K562 (cell line): ENCODE measurements around the gene PRPF6. TPM values are rescaled to one million over a fixed set of nuclear protein-coding genes. Genes with fewer than 3 reads are reported as not detected.

Source experiments
- ATAC-seq: fragments of 200-7000 bp; cut with Tn5 transposase; 3 replicates; pipeline ENCODE4 v1.9.1; 2020; ENCODE audit warnings: moderate library complexity
- BruUV-seq: library from RNA; stranded (reverse); fragments of 400-500 nt; replicated peaks from 2 replicates; lab custom pipeline; 2021; lab: Mats Ljungman, UMichigan
- CTCF ChIA-PET: fragments of 300-600 bp; formaldehyde crosslinking; extraction: SDS; loops from one replicate; lab custom pipeline; 2021; ENCODE audit warnings: low intra/inter-chr PET ratio; lab: Yijun Ruan, JAX
- POLR2A ChIA-PET: fragments of 300-600, 350-650 bp; sonication (Branson Sonifier 250); formaldehyde crosslinking; extraction: SDS; loops from one replicate; lab custom pipeline; 2021; ENCODE audit warnings: antibody characterized with exemption, inconsistent platforms; lab: Yijun Ruan, JAX
- DNase-seq, 4 experiments: peaks; one replicate each; pipeline versions ENCODE4 v3.0.0 to v3.0.0-alpha.2; 2011 to 2018; ENCODE audit warnings: low spot score in 3 of 4, mixed read lengths in 3 of 4; ENCODE audit errors: extremely low read depth in 1 of 4
- FAIRE-seq: peaks from 2 replicates; lab custom pipeline; 2011; peaks lifted over from hg19 to GRCh38; lab: Jason Lieb, UNC
- H2AFZ ChIP-seq: 2 replicates; pipeline ENCODE4 v1.6.0; 2011; ENCODE audit warnings: low read depth, low read length, control low read depth, inconsistent platforms
- H3K27ac ChIP-seq: fragments of 200-600 bp; 3 replicates; pipeline ENCODE4 v1.8.0; 2011; ENCODE audit warnings: low read depth, mild to moderate bottlenecking, control low read depth, inconsistent platforms, low read length, moderate library complexity, mixed read lengths; ENCODE audit errors: extremely low read depth
- H3K27me3 ChIP-seq, 2 experiments: fragments of 300-600 bp in 1 of 2; 2 replicates in 1 of 2; 3 replicates in 1 of 2; pipeline versions ENCODE4 v1.6.0 to v1.8.0; 2011; ENCODE audit warnings: inconsistent platforms in 2 of 2, low read length in 2 of 2, mild to moderate bottlenecking in 1 of 2, mixed read lengths in 1 of 2, moderate library complexity in 1 of 2; ENCODE audit not compliant: control insufficient read depth in 2 of 2, insufficient read depth in 2 of 2
- H3K36me3 ChIP-seq: fragments of 300-600 bp; 3 replicates; pipeline ENCODE4 v1.8.0; 2011; ENCODE audit warnings: mild to moderate bottlenecking, low read length, inconsistent platforms; ENCODE audit not compliant: control insufficient read depth, insufficient read depth
- H3K4me1 ChIP-seq, 2 experiments: fragments of 200-600 bp in 1 of 2; replicated peaks in 1 of 2; 2 replicates in 1 of 2; 3 replicates in 1 of 2; pipeline versions ENCODE4 v1.5.1 to v1.8.0; 2011; ENCODE audit warnings: inconsistent platforms in 2 of 2, low read length in 2 of 2, mild to moderate bottlenecking in 1 of 2, mixed read lengths in 1 of 2, moderate library complexity in 1 of 2; ENCODE audit not compliant: control insufficient read depth in 2 of 2, insufficient read depth in 2 of 2
- H3K4me2 ChIP-seq: 2 replicates; pipeline ENCODE4 v1.6.1; 2011; ENCODE audit warnings: low read length, control low read depth, inconsistent platforms, mixed read lengths; ENCODE audit not compliant: insufficient read depth
- H3K4me3 ChIP-seq: fragments of 200-600 bp; sonication (generic), shearing (Covaris generic); 2 replicates; pipeline ENCODE4 v1.5.1; 2016; ENCODE audit warnings: control low read depth, inconsistent platforms
- H3K79me2 ChIP-seq: fragments of 200-600 bp; 3 replicates; pipeline ENCODE4 v1.8.0; 2011; ENCODE audit warnings: low read length, inconsistent platforms; ENCODE audit not compliant: control insufficient read depth, insufficient read depth
- H3K9ac ChIP-seq, 2 experiments: 2 replicates each; pipeline versions ENCODE4 v1.6.0 to v1.6.1; 2011; ENCODE audit warnings: low read depth in 2 of 2, low read length in 2 of 2, control low read depth in 1 of 2, inconsistent platforms in 1 of 2, mild to moderate bottlenecking in 1 of 2, mixed read lengths in 1 of 2; ENCODE audit not compliant: insufficient read depth in 1 of 2
- H3K9me1 ChIP-seq: one replicate; pipeline ENCODE4 v1.6.0; 2011; ENCODE audit warnings: inconsistent platforms, mild to moderate bottlenecking, low read length, moderate library complexity; ENCODE audit not compliant: control insufficient read depth, insufficient read depth
- H3K9me3 ChIP-seq: replicated peaks from 2 replicates; pipeline ENCODE4 v1.5.1; 2011; ENCODE audit warnings: low read depth, low read length, inconsistent platforms; ENCODE audit not compliant: control insufficient read depth, insufficient read depth
- H4K20me1 ChIP-seq: replicated peaks from 2 replicates; pipeline ENCODE4 v1.6.1; 2011; ENCODE audit warnings: low read length, inconsistent platforms, mixed read lengths; ENCODE audit not compliant: control insufficient read depth, insufficient read depth
- CBFA2T3 ChIP-seq: fragments of 450-650 bp; IDR thresholded peaks from 2 replicates; pipeline ENCODE4 v1.6.1; 2017
- CREB1 ChIP-seq, 2 experiments: sonication (generic) in 1 of 2; formaldehyde crosslinking in 1 of 2; IDR thresholded peaks; 2 replicates each; pipeline versions ENCODE4 v1.6.1 to v1.8.0; 2012 to 2022; ENCODE audit warnings: inconsistent platforms in 1 of 2, mild to moderate bottlenecking in 1 of 2, missing genetic modification reagents in 1 of 2, moderate library complexity in 1 of 2
- FOXK2 ChIP-seq, 2 experiments: fragments of 450-650 bp; IDR thresholded peaks in 1 of 2; conservative IDR thresholded peaks in 1 of 2; 2 replicates each; pipeline ENCODE4 v1.6.1; 2016; ENCODE audit warnings: low read depth in 2 of 2, mild to moderate bottlenecking in 1 of 2
- GABPA ChIP-seq: fragments of 200-800 bp; sonication (Bioruptor generic); conservative IDR thresholded peaks from 2 replicates; pipeline ENCODE4 v1.6.1; 2016; ENCODE audit warnings: low read depth, missing genetic modification characterization, missing compliant biosample characterization
- HDAC2 ChIP-seq: fragments of 450-650 bp; IDR thresholded peaks from 2 replicates; pipeline ENCODE4 v1.6.1; 2016; ENCODE audit warnings: mild to moderate bottlenecking
- JUND ChIP-seq, 2 experiments: IDR thresholded peaks; 2 replicates in 1 of 2; 3 replicates in 1 of 2; pipeline ENCODE4 v1.6.1; 2011; ENCODE audit warnings: borderline replicate concordance in 2 of 2, low read depth in 2 of 2, low read length in 2 of 2, improper control_type of control experiment in 1 of 2, missing biosample characterization in 1 of 2, missing genetic modification characterization in 1 of 2, missing genetic modification reagents in 1 of 2
- PML ChIP-seq: IDR thresholded peaks from 2 replicates; pipeline ENCODE4 v1.6.1; 2012; ENCODE audit warnings: low read length, inconsistent platforms
- ZNF347 ChIP-seq: fragments of 450-650 bp; formaldehyde crosslinking; IDR thresholded peaks from 2 replicates; pipeline ENCODE4 v1.4.0; 2020; ENCODE audit warnings: low read depth, mild to moderate bottlenecking, moderate library complexity
- ZNF644 ChIP-seq: fragments of 200-800 bp; sonication (Bioruptor generic); IDR thresholded peaks from 2 replicates; pipeline ENCODE4 v1.6.1; 2016; ENCODE audit warnings: low read depth, missing genetic modification characterization, missing compliant biosample characterization
- WGBS: fragments of 100-300 bp; shearing (Covaris generic); methylation state at CpG from one replicate; pipeline ENCODE4 v1.1.6; 2016; ENCODE audit warnings: low coverage, mixed read lengths; ENCODE audit not compliant: insufficient coverage; ENCODE audit errors: missing lambda C conversion rate; 5-methylcytosine and 5-hydroxymethylcytosine counted together
- in situ Hi-C: fragments of 300-500 bp; cut with MboI; formaldehyde crosslinking; loops from 4 replicates; pipeline ENCODE4 v1.15.0; 2018; ENCODE audit warnings: inconsistent platforms, mixed read lengths
- intact Hi-C: fragments of 100-400 bp; cut with micrococcal nuclease; formaldehyde crosslinking; loops from 2 replicates; pipeline ENCODE4 v1.14.2; 2022
- polyA plus RNA-seq, 8 experiments: library from polyadenylated mRNA; depleted of rRNA in 4 of 8; stranded (reverse) in 5 of 8; unstranded in 3 of 8; fragments of >200 nt; fragmentation: Nextera tagmentation in 2 of 8; fragmentation: Illumina TruSeq in 1 of 8; extraction: Ambion mirVana in 2 of 8; extraction: Trizol in 1 of 8; gene quantifications; 2 replicates each; pipeline versions ENCODE4 v1.2.1 to v1.2.3, GENCODE V29; 2011 to 2014; ENCODE audit warnings: inconsistent platforms in 1 of 8, missing spikeins in 1 of 8
- total RNA-seq, 7 experiments: library from RNA; depleted of rRNA in 6 of 7; stranded (reverse); fragments of >200 nt in 6 of 7; fragmentation: Illumina TruSeq in 2 of 7; extraction: Trizol in 2 of 7; gene quantifications; 2 replicates each; pipeline versions ENCODE4 v1.2.1 to v1.2.3, GENCODE V29; 2011 to 2021; ENCODE audit warnings: low replicate concordance in 1 of 7
- TF ChIP-seq, protein P1 (sequence below): fragments of 250-450 bp; sonication (Bioruptor Pico); IDR thresholded peaks from 2 replicates; pipeline ENCODE4 v1.8.0; 2021; ENCODE audit warnings: borderline replicate concordance, mild to moderate bottlenecking, moderate library complexity; ENCODE audit not compliant: poor library complexity, severe bottlenecking
- TF ChIP-seq, protein P2 (sequence below), 2 experiments: fragments of 450-650 bp; conservative IDR thresholded peaks; 2 replicates each; pipeline ENCODE4 v1.6.1; 2017; ENCODE audit warnings: mild to moderate bottlenecking in 2 of 2, moderate library complexity in 2 of 2
- TF ChIP-seq, protein P3 (sequence below): fragments of 450-650 bp; IDR thresholded peaks from 2 replicates; pipeline ENCODE4 v1.6.1; 2016; ENCODE audit warnings: borderline replicate concordance
- TF ChIP-seq, protein P4 (sequence below): fragments of 450-650 bp; conservative IDR thresholded peaks from 2 replicates; pipeline ENCODE4 v1.6.1; 2016; ENCODE audit warnings: missing genetic modification characterization, low read depth, mild to moderate bottlenecking, control low read depth, missing compliant biosample characterization

PRPF6 gene
- total and polyA plus RNA-seq, 9 of the 15 experiments (the other 6 are each of a cell fraction or from before 2014, with no cell fraction given): 4.2 to 83.2 (median 59.9) TPM

- WGBS: 2% methylated on average over 15 of the region's 15 CpGs
- peak overlapping the region; percentile 75 to 89 for H3K9ac ChIP-seq
- no TSS peak for BruUV-seq
- in situ Hi-C loops (no loop called here), intact Hi-C loops (loop anchor here (5.0 kb wide), 1 partner anchor 249 kb away; the partner anchor contains the start of genes ARFRP1 and ZGPAT)
- peaks cover 16 to 79% of the 10 kb centered on the region in 2 experiments; a peak in 4 of 5 replicates for H3K4me1 ChIP-seq
- H3K4me3 ChIP-seq: peak overlapping the region; percentile 99
- peak overlapping the region; percentile 74 for H2AFZ ChIP-seq
- H3K4me2 ChIP-seq: peak overlapping the region; percentile 73
- FAIRE-seq (no peak), ATAC-seq (peak; percentile 1), DNase-seq (no peak)
- peaks cover 7% of the 10 kb centered on the region for H3K9me1 ChIP-seq
- POLR2A ChIA-PET: interaction anchor here (0.6 to 2.0 kb wide), 5 partner anchors 11 to 140 kb away, joined by 3 to 9 read pairs (median 3); no protein-coding TSS in a partner anchor
- no peaks in the 10 kb centered on the region for H3K9me3 ChIP-seq
- no peaks in the 10 kb centered on the region for H3K27me3 ChIP-seq
- H3K36me3 ChIP-seq: peaks cover 45% of the 10 kb centered on the region; the same call in 1 of the 3 replicates
- peak overlapping the region; percentile 90 for H3K27ac ChIP-seq
- CTCF ChIA-PET: no interaction called here
- H4K20me1 ChIP-seq: peaks cover 24% of the 10 kb centered on the region; the same call in 1 of the 2 replicates
- peaks cover 44% of the 10 kb centered on the region for H3K79me2 ChIP-seq
- TF ChIP-seq, protein P1, sequence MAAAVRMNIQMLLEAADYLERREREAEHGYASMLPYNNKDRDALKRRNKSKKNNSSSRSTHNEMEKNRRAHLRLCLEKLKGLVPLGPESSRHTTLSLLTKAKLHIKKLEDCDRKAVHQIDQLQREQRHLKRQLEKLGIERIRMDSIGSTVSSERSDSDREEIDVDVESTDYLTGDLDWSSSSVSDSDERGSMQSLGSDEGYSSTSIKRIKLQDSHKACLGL (CRISPR knock-in tag): peak; percentile 92
- TF ChIP-seq ZNF644 (tag) (peak; percentile 10; the same call in 1 of the 2 replicates), CBFA2T3 (no peak), PML (no peak), JUND (IDR thresholded peaks at IDR 0.05; ENCODE audit: borderline replicate concordance, low read depth, low read length) (no peak), JUND (tag; IDR thresholded peaks at IDR 0.05; ENCODE audit: borderline replicate concordance, low read depth, low read length) (no peak), GABPA (tag) (peak; percentile 39; the same call in 1 of the 2 replicates), CREB1 (IDR thresholded peaks at IDR 0.05) (no peak), CREB1 (CRISPR knock-in tag; IDR thresholded peaks at IDR 0.05) (0 out of 2 replicates have a peak, but pooled peaks have one; percentile 60), HDAC2 (peak; percentile 48; the same call in 1 of the 2 replicates), FOXK2 (conservative IDR thresholded peaks at IDR 0.05 in 1 of 2, IDR thresholded peaks at IDR 0.05 in 1 of 2; ENCODE audit: low read depth in 2 of 2) (peak; percentile 63 to 69; a peak in 3 of 4 replicates), ZNF347 (CRISPR knock-in tag) (no peak)
- TF ChIP-seq, protein P2, sequence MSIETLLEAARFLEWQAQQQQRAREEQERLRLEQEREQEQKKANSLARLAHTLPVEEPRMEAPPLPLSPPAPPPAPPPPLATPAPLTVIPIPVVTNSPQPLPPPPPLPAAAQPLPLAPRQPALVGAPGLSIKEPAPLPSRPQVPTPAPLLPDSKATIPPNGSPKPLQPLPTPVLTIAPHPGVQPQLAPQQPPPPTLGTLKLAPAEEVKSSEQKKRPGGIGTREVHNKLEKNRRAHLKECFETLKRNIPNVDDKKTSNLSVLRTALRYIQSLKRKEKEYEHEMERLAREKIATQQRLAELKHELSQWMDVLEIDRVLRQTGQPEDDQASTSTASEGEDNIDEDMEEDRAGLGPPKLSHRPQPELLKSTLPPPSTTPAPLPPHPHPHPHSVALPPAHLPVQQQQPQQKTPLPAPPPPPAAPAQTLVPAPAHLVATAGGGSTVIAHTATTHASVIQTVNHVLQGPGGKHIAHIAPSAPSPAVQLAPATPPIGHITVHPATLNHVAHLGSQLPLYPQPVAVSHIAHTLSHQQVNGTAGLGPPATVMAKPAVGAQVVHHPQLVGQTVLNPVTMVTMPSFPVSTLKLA (conservative IDR thresholded peaks at IDR 0.05): peak; percentile 76 to 99; a peak in 3 of 4 replicates
- TF ChIP-seq, protein P3, sequence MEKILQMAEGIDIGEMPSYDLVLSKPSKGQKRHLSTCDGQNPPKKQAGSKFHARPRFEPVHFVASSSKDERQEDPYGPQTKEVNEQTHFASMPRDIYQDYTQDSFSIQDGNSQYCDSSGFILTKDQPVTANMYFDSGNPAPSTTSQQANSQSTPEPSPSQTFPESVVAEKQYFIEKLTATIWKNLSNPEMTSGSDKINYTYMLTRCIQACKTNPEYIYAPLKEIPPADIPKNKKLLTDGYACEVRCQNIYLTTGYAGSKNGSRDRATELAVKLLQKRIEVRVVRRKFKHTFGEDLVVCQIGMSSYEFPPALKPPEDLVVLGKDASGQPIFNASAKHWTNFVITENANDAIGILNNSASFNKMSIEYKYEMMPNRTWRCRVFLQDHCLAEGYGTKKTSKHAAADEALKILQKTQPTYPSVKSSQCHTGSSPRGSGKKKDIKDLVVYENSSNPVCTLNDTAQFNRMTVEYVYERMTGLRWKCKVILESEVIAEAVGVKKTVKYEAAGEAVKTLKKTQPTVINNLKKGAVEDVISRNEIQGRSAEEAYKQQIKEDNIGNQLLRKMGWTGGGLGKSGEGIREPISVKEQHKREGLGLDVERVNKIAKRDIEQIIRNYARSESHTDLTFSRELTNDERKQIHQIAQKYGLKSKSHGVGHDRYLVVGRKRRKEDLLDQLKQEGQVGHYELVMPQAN: peak; percentile 89
- TF ChIP-seq, protein P4, sequence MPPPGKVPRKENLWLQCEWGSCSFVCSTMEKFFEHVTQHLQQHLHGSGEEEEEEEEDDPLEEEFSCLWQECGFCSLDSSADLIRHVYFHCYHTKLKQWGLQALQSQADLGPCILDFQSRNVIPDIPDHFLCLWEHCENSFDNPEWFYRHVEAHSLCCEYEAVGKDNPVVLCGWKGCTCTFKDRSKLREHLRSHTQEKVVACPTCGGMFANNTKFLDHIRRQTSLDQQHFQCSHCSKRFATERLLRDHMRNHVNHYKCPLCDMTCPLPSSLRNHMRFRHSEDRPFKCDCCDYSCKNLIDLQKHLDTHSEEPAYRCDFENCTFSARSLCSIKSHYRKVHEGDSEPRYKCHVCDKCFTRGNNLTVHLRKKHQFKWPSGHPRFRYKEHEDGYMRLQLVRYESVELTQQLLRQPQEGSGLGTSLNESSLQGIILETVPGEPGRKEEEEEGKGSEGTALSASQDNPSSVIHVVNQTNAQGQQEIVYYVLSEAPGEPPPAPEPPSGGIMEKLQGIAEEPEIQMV (tag): no peak
These were observed 24.3 kb upstream of the PRPF6 start for GRCh38 chr20:63956664-63957003.
